Right renal cortex interstitium (tissue), 3 donors: Measurements from ENCODE around the gene NACC2. TPM values are rescaled to one million over a fixed set of nuclear protein-coding genes. Genes with fewer than 3 reads are reported as not detected.
"Not testable (repeated sequence)": the region's sequence is repeated elsewhere in the genome, so short reads cannot be mapped to it uniquely, and the experiment has no call there.

Source experiments
- DNase-seq, 3 donors: peaks; one replicate each; pipeline ENCODE4 v3.0.0-alpha.2; 2013; ENCODE audit warnings: low read depth in 3 of 3, low spot score in 2 of 3
- polyA plus RNA-seq, 3 donors: library from polyadenylated mRNA; unstranded; fragments of 120-200 nt; gene quantifications; one replicate each; pipeline ENCODE4 v1.2.1, GENCODE V29; 2013; ENCODE audit not compliant: insufficient read length in 3 of 3

Gene NACC2
- polyA plus RNA-seq, 3 donors = 7.1 to 7.8 (median 7.2) TPM

DNA sequence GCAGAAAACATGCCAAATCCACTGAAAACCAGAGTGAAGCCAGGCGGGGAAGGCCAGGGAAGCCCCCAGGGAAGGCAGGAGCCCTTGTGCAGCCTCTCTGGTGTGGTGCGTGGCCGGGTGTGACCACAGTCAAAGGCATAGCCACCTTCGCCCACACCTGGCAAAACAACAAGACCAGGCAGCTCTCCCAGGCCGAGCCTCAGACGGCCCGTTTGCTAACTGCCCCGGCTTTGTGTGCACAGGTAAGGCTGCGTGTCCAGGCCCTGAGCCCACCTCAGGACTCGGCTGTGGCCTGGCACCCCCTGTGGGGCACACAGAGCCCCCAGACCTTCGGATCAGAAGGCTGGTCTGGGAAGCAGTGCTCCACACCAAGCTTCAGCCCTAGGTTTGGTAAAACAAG is 17.5 kb upstream of the NACC2 start:
- no peak for DNase-seq

DNA sequence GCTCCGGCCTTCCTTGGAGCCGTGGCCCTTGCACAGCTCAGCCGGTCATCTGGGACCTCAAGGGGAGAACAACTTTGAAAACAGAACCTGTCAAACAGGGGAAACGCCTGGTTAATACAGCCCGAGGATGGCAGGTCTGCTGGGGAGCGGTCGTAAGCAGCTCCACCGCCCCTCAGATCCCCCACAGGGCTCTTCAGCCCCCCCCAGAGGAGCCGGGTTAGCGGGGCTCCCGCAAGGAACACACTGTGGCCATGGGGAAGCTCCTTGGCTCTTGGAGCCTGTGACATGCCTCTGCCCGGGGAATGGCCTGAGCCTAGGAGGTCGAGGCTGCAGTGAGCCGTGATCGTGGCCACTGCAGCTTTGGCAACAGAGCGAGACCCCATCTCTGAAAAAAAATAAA is 16.8 kb upstream of the NACC2 start:
- DNase-seq = no peak

DNA sequence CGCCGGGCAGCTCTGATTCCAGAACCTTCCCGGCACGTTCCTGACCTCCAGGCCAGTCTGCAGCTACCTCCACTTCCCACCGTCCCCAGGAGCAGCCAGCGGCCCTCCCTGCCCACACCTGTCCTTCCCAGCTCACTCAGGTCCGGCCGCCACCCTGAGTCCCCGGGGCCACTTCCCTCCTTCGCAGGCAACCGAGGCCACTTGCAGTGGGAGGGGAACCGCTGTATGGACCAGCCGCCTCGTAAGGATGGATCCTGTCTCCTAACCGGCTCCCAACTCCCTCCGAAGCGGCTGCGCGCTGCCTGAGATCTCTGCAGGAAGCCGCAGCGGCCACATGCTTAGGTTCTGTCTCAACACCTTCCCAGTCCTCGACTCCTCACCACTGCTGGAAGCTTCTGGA is 16.1 kb upstream of the NACC2 start:
- no peak for DNase-seq

DNA sequence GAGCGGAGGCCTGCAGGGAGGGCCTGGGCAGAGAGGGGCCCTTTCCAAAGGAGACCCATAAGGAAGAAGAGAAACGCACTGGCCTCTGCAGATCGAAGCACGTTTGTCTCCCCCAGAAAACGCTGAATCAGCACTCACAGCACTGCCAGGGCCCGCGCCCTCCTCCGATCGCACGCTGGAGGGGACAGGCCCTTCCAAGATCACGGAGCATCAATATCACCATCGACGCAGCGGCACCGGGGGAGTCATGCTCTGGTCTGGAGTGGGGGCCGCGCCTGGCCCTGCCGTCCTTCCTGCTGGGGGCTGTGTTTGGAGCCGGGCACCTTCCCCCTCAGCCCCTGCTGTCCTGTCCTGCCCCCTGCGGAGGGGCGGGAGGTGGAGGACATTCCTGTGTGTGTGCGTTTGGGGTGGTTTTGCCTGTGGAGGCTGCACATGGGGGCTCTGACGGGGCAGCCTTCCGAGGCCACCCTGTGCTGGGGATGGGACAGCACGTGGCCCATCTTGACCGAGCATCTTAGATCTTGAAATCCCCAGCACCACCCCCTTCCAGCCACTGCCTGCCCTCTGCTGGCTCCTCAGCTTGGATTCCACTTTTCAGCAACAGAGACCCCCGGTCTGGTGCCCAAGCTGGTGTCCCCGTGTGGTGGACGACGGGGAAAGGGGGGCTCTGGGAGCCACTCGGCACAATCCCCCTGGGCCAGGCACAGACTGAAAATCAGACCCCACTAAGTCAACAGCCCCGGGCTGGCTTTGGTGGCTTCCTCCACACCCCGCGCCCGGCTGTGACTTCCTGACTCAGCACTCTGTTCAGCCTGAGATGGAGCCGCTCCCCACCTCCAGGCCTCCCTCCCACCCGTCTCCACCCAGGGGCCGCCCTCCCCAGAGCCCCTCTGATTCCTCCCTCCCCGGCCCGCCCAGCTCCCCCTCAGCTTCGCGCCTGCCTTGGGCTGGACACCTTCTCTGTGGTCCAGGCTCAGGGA is 15.3 kb upstream of the NACC2 start:
- DNase-seq = no peak

DNA sequence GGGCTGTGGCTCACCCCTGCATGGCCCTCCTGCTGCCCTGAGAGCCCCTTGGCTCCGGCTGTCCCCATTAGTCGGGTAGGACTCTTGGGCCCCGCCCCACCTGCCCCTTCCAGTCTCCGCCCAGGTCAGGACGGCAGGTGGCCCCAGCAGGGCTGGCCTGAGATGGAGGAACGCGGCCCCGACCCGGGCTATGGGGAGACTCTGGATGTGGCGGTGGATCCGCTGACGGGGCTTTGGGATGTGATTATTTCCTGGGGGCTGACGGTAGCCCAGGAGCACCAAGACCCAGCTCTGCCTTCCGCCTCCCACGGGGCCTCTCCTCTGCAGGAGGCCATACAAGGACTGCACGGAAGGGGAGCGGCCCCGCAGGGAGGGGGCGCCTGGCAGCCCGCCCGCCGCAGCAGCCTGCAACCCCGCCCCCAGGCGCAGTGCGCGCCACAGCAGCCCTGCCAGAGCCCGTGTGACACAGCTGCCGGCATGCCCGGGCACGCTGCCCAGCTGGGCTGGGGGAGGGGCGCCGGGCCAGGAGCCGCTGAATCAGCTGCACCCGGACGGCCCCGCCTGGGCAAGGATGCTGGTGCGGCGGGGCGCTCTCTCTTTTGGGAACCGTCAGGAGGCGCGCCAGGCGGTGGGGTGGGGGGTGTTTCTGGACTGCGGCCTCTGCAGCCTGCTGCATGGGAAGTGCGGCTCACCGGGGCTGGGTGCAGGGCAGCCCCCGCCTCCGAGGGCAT is 14.4 kb upstream of the NACC2 start:
- no peak for DNase-seq

DNA sequence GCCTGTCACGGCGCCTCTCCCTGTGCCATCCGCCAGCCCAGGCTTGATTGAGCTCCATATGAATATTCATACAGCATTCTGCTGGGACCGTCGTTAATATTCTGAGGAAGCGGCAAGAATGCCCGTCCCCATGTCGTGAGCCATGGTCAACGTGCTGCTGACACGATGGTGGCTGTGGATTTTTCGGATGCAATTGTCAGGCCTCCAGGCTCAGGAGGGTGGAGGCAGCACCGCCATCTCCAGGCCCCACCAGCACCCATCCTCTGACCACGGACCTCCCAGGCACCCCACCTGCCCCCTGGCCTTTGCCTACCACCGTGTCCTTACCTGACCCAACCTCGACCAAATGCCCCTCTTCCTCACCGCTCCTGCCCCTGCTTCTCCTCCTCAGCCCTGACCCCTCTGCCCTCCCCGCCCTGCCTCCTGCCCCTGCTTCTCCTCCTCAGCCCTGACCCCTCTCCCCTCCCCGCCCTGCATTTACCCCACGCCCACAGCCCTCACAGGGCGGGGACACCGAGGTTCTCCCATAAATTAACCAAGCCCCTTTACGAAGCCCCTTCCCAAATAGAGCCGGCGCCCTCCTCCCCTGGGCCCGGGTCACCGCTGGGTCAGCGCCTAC is 13.7 kb upstream of the NACC2 start:
- DNase-seq = no peak

DNA sequence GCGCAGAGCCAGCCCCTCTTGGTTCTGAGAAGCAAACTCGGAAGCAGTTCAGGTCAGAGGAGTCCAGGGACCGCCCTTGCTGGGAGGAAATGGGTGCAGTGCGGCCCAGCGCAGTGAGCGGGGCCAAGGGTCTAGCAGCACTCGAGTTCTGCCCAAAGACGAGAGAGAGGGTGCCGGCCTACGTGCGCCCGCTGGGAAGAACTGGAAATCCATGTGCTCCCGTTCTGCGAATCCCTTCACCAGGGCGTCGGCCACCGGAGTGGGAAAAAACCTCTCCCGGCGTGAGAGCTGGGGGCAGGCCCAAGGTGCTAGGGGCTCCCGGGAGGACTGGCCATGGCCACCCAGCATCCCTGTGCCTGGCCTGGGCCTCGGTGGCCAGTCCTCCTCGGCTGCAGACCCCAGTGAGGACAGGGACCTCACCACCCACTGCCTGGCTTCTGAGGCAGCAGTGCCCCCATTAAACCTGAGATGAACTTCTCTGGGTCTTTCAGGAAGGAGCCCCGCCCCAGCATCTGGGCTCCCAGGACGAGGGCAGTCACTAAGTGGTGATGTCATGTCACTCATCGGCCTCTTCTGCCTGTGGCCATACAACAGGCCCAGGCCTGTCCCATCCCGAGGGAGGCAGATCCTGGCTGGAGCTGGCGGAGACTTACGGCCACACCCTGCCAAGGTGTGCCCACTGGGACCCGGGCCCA is 13.0 kb upstream of the NACC2 start:
- DNase-seq = no peak

DNA sequence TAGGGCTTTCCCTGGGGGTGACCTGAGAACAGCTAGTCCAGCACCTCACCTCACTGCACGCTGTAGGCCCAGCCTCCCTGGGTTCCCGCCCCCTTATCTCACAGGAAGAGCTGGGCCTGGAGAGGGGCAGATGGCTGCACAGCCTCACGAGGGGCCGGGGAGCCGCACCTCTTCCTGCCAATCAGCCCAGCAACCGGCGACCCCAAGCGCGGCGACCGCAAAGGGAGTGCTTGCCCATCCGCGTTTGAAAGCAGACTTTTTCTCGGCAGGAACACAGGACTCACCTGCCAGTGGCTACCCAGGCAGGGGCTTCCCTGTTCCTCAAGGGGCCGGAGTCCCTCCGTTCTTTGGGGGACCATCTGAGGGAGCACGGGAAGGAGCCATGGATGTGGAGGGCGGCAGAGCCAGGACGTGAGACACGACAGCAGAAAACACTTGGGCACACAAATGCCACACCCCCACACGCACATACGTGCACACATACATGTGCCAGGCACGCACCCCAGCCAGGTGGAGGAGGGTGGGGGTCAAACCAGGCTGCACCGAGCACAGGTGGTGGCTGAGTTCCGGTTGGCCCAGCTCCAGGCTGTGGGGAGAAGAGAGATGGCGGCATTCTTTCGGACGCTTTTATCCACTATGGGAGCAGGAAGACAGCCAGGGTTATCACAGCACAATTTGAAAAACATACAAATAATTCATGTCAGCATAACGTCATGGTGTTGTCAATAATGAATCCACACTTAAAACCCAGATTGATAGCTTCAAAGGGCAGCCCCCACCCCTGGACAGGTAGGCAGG is 12.3 kb upstream of the NACC2 start:
- DNase-seq = no peak

DNA sequence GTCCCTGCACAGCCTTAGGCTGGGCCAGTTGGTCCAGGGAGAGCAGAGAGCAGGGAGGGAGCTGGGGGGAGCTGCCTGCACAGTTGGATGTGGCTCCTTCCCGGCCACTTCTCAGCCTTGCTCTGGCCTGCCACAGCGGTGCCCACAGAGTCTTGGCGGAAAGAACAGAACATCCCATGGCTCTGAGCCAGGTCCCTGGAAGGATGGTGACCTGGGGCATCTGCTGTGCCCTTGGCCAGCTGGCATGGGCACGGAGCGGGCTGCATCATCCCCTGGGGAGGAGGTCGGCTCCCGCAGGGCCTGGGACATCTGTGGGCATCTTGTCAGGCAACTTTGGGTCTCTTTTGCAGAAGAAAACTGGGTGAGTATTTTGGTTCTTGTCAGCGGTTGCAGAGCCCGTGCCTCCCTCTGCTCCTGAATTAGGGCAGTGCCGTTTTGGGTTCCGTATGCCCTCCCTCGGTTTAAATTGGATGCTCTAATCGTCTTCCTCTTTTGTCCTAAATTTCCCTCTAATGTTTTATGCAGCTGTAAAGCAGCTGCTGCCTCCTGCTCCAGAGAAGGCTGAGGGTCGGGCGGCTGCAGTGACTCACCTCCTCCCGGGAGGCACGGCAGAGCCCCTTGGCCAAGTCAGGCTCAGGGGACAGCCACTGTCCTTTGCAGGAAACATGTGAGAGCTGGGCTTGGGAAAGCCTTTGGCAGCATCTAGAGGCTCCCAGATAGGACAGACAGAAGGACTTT is 10.5 kb upstream of the NACC2 start:
- no peak for DNase-seq

DNA sequence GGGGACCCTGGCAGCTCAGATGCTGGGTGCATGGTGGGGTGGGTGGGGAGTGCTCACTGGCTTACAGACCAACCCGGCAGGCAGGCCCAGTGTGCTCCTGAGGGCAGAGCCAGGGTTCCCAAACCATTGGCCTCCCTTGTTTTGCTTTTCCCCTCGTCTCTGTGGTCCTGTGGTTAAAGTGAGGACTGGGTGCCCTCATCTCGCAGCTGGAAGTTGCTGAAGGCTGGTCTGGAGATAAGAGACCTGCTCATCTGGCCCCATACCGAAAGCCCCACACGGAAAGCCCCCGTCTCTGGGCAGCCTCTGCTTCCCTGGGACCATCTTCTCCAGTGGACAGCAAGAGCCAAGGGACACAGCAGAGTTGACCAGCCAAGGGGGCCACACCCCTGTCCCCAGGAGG is 9.8 kb upstream of the NACC2 start:
- DNase-seq = no peak

DNA sequence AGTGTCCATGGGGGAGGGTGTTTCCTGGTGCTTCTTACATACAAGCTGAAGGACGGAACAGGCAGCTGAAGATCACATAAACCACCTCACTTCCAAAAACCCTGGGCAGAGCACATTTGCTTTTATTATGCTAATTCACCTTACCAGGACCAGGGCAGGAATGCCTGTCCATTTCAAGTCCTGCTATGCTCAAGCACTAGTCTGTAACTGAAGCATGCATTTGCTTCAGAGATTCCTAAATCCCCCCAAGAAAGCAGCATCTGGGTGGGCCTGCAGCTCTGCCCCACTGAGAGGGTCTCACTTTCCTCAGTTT is 9.4 kb upstream of the NACC2 start:
- DNase-seq = no peak

DNA sequence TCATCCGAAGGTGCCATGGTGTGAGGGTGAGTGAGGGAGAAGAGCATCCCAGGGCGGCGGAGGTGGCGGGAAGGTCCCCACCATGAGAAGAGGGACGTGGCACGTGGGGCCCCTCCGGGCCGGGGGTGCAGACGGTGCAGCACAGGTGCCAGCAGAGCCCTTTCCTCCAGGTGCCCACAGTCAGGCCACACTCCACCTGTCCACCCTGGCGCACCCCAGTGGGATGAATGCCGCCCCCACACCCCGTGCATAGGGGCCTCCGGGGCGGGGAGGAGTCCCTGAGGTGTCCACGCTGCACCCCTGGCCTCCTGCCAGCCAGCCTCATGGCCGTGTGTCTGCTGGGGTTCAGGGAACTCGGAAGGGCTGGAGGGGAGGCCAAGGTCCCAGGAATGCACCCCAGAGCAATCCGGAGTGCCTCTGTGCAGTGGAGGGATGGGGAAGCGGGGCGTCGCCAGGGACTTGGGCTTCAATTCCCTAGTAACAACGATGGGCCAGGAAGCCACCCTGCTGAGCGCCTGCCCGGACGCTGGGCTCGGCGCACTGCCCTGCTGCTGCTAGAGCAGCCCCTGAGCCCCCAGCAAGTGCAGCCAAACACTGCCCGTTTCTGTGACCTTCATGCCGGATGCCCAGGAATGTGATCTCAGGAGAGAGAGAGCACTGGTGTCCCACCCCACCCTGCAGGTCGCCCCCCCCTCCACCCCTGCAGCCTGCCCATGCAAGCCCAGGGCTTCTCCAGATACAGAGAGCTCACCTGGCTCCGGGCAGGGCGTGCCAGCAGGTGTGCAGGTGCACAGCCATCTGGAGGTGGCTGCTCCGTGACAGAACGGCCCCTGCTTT is 8.8 kb upstream of the NACC2 start:
- DNase-seq = no peak

DNA sequence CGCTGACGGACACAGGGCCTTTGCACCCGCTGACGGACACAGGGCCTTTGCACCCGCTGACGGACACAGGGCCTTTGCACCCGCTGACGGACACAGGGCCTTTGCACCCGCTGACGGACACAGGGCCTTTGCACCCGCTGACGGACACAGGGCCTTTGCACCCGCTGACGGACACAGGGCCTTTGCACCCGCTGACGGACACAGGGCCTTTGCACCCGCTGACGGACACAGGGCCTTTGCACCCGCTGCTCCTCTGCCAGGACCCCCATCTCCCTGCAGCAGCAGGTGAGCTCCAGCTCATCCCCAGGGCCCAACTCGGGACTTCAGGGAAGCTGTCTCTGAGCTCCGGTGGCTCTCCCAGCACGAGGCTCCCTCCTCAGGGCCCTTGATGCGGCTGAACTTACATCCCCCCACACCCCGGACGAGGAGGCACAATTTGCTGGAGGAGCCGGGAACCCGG is 6.6 kb upstream of the NACC2 start:
- DNase-seq = not testable (repeated sequence)

DNA sequence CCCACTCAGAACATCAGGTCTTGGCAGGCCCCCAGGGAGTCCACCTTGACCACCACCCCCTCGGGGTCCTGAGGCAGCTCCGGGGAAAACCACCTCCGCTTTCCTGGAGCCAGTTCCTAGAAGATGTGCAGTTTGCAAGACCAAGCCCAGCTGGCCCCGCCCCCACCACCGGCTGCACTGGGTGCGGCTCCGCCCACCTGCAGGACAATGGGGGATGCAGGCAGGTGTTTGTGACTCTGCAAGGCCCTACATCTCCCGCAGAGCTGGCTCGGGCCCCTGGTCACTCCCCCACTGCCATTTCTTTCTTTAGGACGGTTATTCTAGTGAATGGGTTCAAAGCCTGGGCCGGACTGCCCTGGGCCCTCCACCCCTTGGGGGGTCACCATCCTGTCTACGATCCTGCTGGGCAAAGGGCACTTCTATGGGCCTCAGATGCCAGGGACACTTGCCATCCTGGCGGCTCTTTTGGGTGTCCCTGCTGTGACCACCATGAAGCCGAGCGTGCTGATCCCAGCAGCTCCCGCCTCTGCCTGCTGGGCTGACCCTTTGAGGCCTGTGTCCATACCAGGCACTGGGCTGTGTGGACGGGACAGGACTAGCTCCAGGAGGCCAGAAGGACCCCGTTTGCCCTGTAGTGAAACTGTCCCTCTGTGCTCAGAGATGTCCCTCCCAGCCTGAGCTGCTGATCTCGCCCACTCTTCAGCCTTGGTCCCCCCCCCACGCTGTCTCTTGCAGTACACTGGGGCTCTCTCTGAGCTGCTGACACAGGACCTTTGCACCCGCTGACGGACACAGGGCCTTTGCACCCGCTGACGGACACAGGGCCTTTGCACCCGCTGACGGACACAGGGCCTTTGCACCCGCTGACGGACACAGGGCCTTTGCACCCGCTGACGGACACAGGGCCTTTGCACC is 5.9 kb upstream of the NACC2 start:
- no peak for DNase-seq

DNA sequence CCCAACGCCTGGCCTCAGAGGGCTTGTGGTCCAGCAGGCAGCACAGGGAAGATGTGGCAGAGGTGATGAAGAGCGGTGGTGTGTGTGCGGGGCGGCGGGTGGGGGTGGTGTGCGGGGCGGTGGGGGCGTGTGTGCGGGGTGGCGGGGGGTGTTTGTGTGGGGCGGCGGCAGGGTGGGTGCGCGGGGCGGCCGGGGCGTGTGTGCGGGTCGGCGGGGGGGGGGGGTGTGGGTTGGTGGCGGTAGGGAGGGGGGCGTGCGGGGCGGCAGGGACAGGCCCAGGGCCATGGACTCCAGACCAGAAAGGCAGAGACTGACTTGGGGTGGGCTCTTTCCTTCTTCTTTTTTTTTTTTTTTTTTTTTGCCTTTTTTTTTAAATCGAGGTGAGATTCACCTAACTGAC is 4.5 kb upstream of the NACC2 start:
- DNase-seq = no peak

DNA sequence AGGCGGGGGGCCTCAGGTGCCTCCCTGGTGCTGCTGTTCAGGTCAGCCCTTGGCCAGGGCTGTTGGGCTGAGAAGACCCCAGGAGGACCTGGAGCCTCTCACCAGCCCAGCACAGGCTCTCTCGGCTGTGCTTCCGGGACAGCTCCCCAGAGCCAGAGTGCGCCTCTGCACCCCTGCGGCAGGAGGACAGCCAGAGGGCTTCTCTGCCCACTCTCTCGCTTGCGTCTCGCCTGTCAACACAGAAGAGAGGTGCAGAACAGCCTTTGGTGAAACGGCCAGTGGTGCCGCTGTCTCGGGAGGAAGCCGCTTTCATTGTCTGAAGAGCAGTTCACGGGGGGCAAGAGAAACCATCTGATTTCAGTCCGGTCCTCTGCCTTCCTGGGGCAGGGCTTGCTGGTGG is 3.8 kb upstream of the NACC2 start:
- no peak for DNase-seq

DNA sequence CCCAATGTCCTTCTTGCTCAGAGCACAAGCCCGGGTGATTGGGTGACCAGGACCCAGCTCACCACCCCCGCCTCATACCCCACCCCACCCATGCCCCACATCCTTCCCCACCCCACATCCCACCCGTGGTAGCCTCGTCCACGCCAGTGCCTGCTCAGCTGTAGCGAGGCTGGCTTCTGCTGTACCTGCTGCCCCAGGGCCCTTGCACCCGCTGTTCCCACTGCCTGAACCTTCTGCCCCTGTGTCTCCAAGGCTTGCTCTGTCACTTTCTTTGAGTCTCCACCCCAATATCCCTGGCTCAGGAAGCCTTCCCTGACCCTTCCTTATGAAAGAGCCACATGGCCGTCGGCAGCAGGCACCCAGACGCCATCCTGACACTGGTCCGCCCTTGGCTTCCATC is 3.1 kb upstream of the NACC2 start:
- DNase-seq = no peak
